OCI-LY1 (cell line): ENCODE results near the gene COL18A1.

Experiments used
- H2AFZ ChIP-seq: fragments of 200-600 bp; sonication (generic), shearing (Covaris generic); 2 replicates; pipeline ENCODE4 v1.6.0; 2014; ENCODE audit warnings: antibody characterized with exemption, mild to moderate bottlenecking, low read length
- H3F3A ChIP-seq: fragments of 200-600 bp; sonication (generic), shearing (Covaris generic); 2 replicates; pipeline ENCODE4 v1.6.0; 2014; ENCODE audit warnings: mild to moderate bottlenecking, antibody characterized with exemption, low read length, moderate library complexity; ENCODE audit not compliant: insufficient read depth
- H3K27ac ChIP-seq: fragments of 200-600 bp; sonication (generic); 2 replicates; pipeline ENCODE4 v1.5.1; 2014; ENCODE audit warnings: low read length, mixed run types, mild to moderate bottlenecking, low read depth; ENCODE audit not compliant: poor library complexity, severe bottlenecking
- H3K27me3 ChIP-seq: fragments of 200-600 bp; sonication (generic); 2 replicates; pipeline ENCODE4 v1.6.0; 2014; ENCODE audit warnings: antibody characterized with exemption, mild to moderate bottlenecking, low read length, moderate library complexity; ENCODE audit not compliant: insufficient read depth
- H3K36me3 ChIP-seq: fragments of 200-600 bp; sonication (generic); 2 replicates; pipeline ENCODE4 v1.6.1; 2014; ENCODE audit warnings: mild to moderate bottlenecking, antibody characterized with exemption, low read length, moderate library complexity, mixed read lengths; ENCODE audit not compliant: insufficient read depth
- H3K4me1 ChIP-seq: fragments of 200-600 bp; sonication (generic); 2 replicates; pipeline ENCODE4 v1.5.1; 2014; ENCODE audit warnings: mild to moderate bottlenecking, low read length, moderate library complexity; ENCODE audit not compliant: insufficient read depth, severe bottlenecking
- H3K4me2 ChIP-seq: fragments of 200-600 bp; sonication (generic), shearing (Covaris generic); 2 replicates; pipeline ENCODE4 v1.6.1; 2014; ENCODE audit warnings: low read length
- H3K4me3 ChIP-seq: fragments of 200-600 bp; sonication (generic); 2 replicates; pipeline ENCODE4 v1.5.1; 2014; ENCODE audit warnings: low read length, low read depth, mild to moderate bottlenecking, mixed read lengths; ENCODE audit not compliant: poor library complexity, severe bottlenecking
- H3K79me2 ChIP-seq: fragments of 200-600 bp; shearing (Covaris generic); 2 replicates; pipeline ENCODE4 v1.6.1; 2016; ENCODE audit warnings: mixed run types, low read length, mixed read lengths; ENCODE audit not compliant: insufficient read depth
- H3K9ac ChIP-seq: fragments of 200-600 bp; sonication (generic), shearing (Covaris generic); 2 replicates; pipeline ENCODE4 v1.6.1; 2014; ENCODE audit warnings: mild to moderate bottlenecking, low read length, mixed read lengths
- H3K9me2 ChIP-seq: fragments of 200-600 bp; sonication (generic), shearing (Covaris generic); 2 replicates; pipeline ENCODE4 v1.6.1; 2014; ENCODE audit warnings: low read depth, mild to moderate bottlenecking, low read length, mixed read lengths
- H3K9me3 ChIP-seq: fragments of 200-600 bp; shearing (Covaris generic); 2 replicates; pipeline ENCODE4 v1.6.1; 2014; ENCODE audit warnings: low read length, mixed read lengths
- H4K20me1 ChIP-seq: fragments of 200-600 bp; sonication (generic), shearing (Covaris generic); 2 replicates; pipeline ENCODE4 v1.6.0; 2016; ENCODE audit warnings: mild to moderate bottlenecking, low read length; ENCODE audit not compliant: insufficient read depth
- EZH2 ChIP-seq: fragments of 200-600 bp; sonication (generic), shearing (Covaris generic); IDR thresholded peaks from 2 replicates; pipeline ENCODE4 v1.8.0; 2017; ENCODE audit warnings: borderline replicate concordance, mixed run types, mild to moderate bottlenecking, antibody characterized with exemption, low read length, moderate library complexity, mixed read lengths
- TF ChIP-seq, protein P1 (sequence below): fragments of 200-600 bp; sonication (generic), shearing (Covaris generic); IDR thresholded peaks from 2 replicates; pipeline ENCODE4 v1.5.1; 2017; ENCODE audit warnings: mild to moderate bottlenecking, antibody characterized with exemption, low read length, moderate library complexity, mixed read lengths

COL18A1 gene

DNA sequence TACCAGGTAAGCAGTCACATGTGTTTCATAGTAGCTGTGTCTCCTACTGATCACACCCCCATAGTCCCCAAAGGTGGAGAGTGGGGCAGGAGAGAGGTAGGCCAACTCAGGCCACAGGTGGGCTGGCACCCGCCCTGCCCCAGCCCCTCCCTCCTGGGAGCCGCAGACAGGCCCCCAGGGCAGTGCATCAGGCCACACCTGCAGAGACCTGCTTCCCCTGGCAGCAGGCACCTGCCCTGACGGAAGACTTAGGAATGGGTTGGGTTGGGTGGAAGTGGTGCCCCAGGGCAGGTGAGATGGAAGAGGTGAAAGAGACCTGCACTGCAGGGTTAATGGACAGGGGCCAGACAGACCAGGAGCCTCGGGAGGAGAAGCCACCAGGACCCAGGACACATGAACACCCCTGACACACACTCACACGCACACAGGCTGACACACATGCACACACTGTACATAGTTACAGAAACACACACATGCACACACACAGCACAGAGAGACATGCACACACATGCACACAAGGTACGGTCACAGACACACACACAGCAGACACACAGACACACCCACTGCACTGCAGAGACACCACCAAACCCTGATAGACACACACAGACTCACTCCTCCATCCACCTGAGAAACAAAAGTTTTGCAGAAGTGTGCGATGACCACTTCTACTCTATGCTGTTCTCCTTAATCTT is 1.7 kb upstream of the COL18A1 start:
- no peaks in the 10 kb centered on the region for H3F3A ChIP-seq
- H3K27ac ChIP-seq, result no peak overlapping the region
- no peaks in the 10 kb centered on the region for H4K20me1 ChIP-seq
- H2AFZ ChIP-seq, result no peak overlapping the region
- H3K9ac ChIP-seq, result no peak overlapping the region
- H3K9me2 ChIP-seq, result no peaks in the 10 kb centered on the region
- no peaks in the 10 kb centered on the region for H3K36me3 ChIP-seq
- peaks cover 7% of the 10 kb centered on the region; the same call in 1 of the 2 replicates for H3K27me3 ChIP-seq
- no peak overlapping the region for H3K4me3 ChIP-seq
- H3K9me3 ChIP-seq, result 0 out of 2 replicates have a peak, but pooled peaks cover 6% of the 10 kb centered on the region
- H3K79me2 ChIP-seq, result no peaks in the 10 kb centered on the region
- TF ChIP-seq, protein P1, sequence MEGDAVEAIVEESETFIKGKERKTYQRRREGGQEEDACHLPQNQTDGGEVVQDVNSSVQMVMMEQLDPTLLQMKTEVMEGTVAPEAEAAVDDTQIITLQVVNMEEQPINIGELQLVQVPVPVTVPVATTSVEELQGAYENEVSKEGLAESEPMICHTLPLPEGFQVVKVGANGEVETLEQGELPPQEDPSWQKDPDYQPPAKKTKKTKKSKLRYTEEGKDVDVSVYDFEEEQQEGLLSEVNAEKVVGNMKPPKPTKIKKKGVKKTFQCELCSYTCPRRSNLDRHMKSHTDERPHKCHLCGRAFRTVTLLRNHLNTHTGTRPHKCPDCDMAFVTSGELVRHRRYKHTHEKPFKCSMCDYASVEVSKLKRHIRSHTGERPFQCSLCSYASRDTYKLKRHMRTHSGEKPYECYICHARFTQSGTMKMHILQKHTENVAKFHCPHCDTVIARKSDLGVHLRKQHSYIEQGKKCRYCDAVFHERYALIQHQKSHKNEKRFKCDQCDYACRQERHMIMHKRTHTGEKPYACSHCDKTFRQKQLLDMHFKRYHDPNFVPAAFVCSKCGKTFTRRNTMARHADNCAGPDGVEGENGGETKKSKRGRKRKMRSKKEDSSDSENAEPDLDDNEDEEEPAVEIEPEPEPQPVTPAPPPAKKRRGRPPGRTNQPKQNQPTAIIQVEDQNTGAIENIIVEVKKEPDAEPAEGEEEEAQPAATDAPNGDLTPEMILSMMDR, result no peak
- no peak for TF ChIP-seq EZH2
- no peaks in the 10 kb centered on the region for H3K4me1 ChIP-seq
- H3K4me2 ChIP-seq, result no peak overlapping the region

DNA sequence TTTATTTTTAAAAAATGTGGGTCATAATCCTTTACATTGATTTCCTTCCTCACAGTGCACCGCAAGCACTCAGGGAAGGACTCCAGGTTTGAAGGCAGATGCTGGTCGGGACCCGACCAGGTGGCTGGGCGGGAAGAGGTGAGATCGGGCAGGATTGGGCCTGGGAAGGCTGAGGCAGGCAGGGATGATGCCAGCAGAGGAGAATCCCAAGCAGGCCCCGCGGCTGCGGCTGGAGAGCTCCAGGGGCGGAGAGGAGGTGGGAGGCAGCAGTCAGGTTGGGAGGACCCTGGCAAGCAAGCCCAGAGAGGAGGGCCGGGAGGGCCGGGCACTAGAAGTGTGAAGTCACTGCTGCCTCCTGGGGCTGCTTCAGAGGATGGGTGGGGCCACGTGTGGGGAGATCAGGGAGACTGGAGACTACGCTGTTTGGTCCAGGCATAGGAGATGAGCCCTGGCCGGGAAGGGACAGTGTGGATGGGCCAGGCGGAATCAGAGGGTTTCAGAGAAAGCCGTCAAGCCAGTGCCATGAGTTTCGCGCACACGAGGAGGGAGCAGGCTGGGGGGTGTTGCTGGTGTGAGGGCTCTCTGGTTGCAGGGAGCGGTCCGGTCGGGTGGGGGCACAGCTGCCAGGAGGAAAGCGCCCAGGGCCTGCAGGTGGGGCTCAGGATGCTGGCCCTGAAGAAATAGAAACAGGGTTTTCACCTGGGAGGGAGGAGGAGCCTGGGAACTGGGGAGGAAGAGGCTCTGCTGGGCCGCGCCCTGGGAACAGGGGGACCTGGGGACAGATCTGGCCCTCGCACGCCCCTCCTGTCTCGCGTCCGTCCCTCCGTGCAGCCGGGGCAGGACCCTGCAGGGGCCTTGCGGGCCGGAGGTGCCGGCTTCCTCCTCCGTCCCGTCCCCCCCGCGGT is 888 bp upstream of the COL18A1 start:
- H3K4me2 ChIP-seq, result no peak overlapping the region
- H4K20me1 ChIP-seq, result no peaks in the 10 kb centered on the region
- no peaks in the 10 kb centered on the region for H3K36me3 ChIP-seq
- H3K4me3 ChIP-seq, result no peak overlapping the region
- TF ChIP-seq, protein P1, result no peak
- no peak for TF ChIP-seq EZH2
- no peak overlapping the region for H2AFZ ChIP-seq
- H3K4me1 ChIP-seq, result no peaks in the 10 kb centered on the region
- 0 out of 2 replicates have a peak, but pooled peaks cover 6% of the 10 kb centered on the region for H3K9me3 ChIP-seq
- H3K27me3 ChIP-seq, result peaks cover 7% of the 10 kb centered on the region; the same call in 1 of the 2 replicates
- H3K27ac ChIP-seq, result no peak overlapping the region
- H3K9ac ChIP-seq, result no peak overlapping the region
- H3K79me2 ChIP-seq, result no peaks in the 10 kb centered on the region
- no peaks in the 10 kb centered on the region for H3K9me2 ChIP-seq
- no peaks in the 10 kb centered on the region for H3F3A ChIP-seq

DNA sequence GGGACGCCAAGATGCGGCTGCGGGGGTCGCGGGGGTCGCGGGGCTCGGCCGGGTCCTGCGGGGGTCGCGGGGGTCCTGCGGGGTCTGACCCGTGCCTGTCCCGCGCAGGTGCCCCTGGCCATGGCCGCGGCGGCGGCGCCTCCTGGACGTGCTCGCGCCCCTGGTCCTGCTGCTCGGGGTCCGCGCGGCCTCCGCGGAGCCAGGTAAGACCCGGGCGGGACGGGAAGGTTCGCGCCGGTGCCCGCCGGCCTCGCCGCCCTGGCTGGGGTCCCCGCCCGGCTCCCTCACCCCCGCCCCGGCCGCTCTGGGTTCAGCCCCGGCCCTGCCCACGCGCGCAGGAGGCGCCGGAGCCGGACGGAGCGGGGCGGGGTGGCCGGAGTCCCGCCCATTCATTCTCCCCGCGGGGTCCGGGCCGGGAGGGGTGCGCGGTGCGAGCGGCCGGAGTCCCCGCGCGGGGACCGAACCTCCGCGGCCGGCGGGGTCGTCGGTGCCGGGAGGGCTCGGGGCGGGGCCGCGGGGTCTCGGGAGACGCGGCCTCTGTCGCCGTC is 380 bp downstream of the COL18A1 start:
- Histone ChIP-seq H3F3A (no peaks in the 10 kb centered on the region), H3K9me3 (0 out of 2 replicates have a peak, but pooled peaks cover 6% of the 10 kb centered on the region), H3K4me1 (no peaks in the 10 kb centered on the region), H3K27ac (no peak overlapping the region), H3K9ac (no peak overlapping the region), H3K4me2 (no peak overlapping the region), H3K9me2 (no peaks in the 10 kb centered on the region), H4K20me1 (no peaks in the 10 kb centered on the region), H3K36me3 (no peaks in the 10 kb centered on the region), H3K4me3 (no peak overlapping the region), H3K79me2 (no peaks in the 10 kb centered on the region), H2AFZ (no peak overlapping the region), H3K27me3 (peaks cover 7% of the 10 kb centered on the region; the same call in 1 of the 2 replicates)
- no peak for TF ChIP-seq EZH2
- TF ChIP-seq, protein P1, result no peak
